AG09319 (cell line): ENCODE data around the gene TFCP2L1.
"Not testable (repeated sequence)": the region's sequence is repeated elsewhere in the genome, so short reads cannot be mapped to it uniquely, and the experiment has no call there.

Experiments
- DNase-seq: peaks from one replicate; pipeline ENCODE4 v3.0.0-alpha.2; 2010; ENCODE audit warnings: low read depth; ENCODE audit errors: extremely low read depth
- CTCF ChIP-seq: IDR thresholded peaks from 2 replicates; pipeline ENCODE4 v1.5.1; 2011; ENCODE audit warnings: low read depth, mild to moderate bottlenecking, inconsistent platforms, low read length, moderate library complexity

The TFCP2L1 gene

DNA sequence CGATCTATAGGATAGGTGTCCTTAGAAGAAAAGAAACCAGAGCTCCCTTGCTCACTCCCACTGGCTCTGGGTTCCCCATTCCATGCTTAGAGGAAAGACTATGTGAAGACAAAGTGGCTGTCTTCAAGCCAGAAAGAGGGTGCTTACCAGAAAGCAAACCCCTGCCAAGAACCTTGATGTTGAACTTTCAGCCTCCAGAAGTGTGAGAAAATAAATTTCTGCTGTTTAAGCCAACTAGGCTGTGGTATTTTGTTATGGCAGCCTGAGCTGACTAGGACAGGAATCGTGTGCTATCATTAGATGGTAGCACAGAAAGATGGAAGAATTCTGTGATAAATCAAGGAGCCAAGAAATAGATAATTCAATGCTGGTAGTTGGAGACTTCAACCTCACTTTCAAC, 19.9 kb upstream of the TFCP2L1 start:
- DNase-seq, result no peak
- TF ChIP-seq CTCF, result no peak

- TF ChIP-seq CTCF, result no peak
- no peak for DNase-seq
Measured at GRCh38 chr2:121303531-121304263, 18.7 kb upstream of the TFCP2L1 start.

DNA sequence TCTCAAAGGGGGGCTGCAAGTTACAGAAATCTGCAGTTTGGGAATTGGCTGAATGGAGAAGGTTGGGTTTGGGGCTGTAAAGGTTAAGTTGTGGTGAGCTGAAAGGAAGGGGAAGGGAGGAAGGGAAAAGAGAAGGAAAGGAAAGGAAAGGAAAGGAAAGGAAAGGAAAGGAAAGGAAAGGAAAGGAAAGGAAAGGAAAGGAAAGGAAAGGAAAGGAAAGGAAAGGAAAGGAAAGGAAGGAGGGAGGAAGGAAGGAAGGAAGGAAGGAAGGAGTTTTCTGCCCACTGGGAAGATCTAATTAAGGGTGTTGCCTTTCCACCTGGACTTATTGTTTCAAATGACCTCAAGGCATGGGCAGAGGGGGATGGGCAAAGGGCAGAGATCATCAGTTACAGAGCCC, 16.2 kb upstream of the TFCP2L1 start:
- DNase-seq, result not testable (repeated sequence)

- DNase-seq, result no peak
- no peak for TF ChIP-seq CTCF
Measured at GRCh38 chr2:121298476-121298875, 13.5 kb upstream of the TFCP2L1 start.

- DNase-seq, result not testable (repeated sequence)
Measured at GRCh38 chr2:121297866-121298265, 12.9 kb upstream of the TFCP2L1 start.

DNA sequence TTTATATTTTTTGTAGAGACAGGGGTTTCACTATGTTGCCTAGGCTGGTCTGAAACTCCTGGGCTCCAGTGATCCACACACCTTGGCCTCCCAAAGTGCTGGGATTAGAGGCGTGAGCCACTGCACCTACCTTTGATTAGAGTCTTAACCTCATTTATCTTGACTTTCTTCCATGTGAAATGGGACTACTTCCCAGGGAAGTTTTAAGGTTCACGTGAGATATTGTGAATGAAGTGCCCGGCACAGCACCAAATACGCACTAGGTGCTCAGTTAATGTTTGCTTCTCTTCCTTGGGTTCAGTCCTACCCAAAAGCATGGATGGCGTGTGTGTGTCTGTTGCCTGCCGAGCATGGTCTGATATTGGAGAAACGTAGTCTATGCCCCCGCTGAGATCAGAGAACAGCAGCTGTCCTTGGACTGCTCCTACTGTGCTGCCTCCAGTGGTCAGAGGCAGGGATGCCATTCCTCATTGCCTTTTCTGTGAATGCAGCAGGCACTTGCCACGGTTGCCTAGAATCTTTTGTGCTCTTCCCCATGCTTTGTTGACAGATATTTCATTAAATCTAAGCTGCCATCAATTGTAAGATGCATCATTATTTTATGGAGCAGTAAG, 12.3 kb upstream of the TFCP2L1 start:
- peak; percentile 58 for TF ChIP-seq CTCF
- no peak for DNase-seq

GRCh38 chr2:121295911-121296650, 11.1 kb upstream of the TFCP2L1 start:
- DNase-seq, result no peak
- TF ChIP-seq CTCF, result no peak
